ENCODE measurements around the gene AIF1.

AIF1 gene

DNA sequence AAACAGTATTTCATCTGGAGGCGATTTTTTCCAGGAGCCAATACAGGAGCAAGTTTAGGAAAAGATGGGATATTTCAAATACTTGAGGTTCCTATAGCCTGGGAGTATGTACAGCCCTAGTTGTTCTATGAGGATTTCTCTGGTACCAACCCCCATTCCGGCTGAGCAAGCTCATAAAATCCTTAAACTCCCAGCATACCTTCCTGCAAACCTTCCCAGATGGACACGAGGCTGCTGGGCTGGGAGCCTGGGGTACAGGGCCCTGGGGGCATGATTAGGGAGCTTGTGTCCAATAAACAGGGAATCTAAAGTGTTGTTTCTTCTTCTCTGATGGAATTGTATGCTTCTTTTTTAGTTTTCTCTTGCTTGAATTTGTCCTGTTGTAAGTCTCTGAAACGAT lies 7.0 kb downstream of the AIF1 start:
- no peak for DNase-seq

DNA sequence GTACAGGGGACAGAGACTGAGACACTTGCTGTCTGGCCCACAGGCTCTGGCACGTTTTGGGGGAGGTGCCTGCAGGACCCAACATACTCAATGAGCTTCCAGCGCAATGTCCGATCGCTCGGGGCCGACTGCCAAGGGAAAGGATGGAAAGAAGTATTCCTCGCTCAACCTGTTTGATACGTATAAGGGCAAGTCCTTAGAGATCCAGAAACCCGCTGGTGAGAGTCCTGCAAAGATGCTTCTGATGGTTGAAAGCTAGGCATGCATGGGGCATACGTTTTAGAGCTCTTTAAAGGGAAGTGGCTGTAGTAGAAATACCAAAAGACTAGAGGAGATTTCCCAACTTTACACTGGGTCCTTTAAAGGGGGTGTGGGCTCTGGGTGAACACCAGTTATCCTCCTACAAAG lies 7.7 kb downstream of the AIF1 start:
- DNase-seq, result no peak

DNA sequence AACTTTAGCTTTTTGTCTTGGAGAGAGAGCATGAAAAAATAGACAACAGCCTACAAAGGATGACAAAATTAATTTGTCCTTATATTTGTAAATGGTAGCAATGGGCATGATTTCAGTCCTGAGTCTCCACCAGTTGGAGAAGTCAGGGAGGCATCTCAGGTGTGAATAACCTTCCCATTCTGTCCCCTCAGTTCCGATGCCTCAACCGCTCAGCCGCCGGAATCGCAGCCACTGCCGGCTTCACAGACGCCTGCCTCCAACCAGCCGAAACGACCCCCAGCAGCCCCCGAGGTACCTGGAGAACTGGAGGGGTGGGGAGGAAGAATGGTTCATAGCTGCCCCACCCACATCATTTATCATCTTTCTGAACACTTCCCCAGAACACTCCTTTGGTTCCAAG lies 9.0 kb downstream of the AIF1 start:
- DNase-seq, result no peak

DNA sequence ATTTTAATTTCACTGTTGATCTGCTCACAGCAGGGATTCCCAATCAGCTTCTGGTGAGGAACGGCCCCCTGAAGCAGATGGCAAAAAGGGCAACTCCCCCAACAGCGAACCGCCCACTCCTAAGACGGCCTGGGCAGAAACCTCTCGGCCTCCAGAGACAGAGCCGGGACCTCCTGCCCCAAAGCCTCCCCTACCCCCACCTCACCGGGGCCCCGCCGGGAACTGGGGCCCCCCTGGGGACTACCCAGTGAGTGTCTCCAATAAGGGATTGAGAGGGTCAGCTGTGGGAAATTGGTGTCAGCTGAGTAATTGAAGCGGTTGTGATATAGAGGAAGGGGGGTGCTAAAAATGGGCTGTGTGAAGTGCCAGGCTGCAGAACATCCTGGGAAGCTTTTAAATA lies 11.9 kb downstream of the AIF1 start:
- no peak for DNase-seq

DNA sequence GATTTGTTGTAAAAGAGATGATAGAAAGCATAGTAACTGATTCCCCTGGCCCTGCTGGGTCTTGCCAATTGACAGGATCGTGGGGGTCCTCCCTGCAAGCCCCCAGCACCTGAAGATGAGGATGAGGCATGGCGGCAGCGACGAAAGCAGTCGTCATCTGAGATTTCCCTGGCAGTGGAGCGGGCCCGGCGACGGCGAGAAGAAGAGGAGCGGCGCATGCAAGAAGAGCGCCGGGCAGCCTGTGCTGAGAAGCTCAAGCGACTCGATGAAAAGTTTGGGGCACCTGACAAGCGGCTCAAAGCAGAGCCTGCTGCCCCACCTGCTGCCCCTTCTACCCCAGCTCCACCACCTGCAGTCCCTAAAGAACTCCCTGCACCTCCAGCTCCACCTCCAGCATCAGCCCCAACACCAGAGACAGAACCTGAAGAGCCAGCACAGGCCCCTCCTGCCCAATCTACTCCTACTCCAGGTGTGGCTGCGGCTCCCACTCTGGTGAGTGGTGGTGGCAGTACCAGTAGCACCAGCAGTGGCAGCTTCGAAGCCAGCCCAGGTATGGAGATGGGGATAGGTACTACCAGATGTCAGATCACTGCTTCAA lies 12.8 kb downstream of the AIF1 start:
- no peak for DNase-seq

DNA sequence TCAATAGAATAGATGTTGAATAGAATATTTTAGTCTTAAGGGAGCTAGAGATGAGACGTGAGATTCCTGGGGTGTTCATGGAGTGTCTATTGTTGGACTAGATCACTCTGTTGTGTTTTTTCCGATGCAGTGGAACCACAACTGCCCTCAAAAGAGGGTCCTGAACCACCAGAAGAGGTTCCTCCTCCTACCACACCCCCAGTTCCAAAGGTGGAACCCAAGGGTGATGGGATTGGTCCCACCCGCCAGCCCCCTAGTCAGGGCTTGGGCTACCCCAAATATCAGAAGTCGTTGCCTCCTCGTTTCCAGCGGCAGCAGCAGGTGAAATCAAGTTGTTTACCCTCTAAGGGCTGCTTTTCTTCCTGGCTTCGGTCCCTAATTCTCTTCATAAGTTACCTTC lies 14.0 kb downstream of the AIF1 start:
- no peak for DNase-seq

DNA sequence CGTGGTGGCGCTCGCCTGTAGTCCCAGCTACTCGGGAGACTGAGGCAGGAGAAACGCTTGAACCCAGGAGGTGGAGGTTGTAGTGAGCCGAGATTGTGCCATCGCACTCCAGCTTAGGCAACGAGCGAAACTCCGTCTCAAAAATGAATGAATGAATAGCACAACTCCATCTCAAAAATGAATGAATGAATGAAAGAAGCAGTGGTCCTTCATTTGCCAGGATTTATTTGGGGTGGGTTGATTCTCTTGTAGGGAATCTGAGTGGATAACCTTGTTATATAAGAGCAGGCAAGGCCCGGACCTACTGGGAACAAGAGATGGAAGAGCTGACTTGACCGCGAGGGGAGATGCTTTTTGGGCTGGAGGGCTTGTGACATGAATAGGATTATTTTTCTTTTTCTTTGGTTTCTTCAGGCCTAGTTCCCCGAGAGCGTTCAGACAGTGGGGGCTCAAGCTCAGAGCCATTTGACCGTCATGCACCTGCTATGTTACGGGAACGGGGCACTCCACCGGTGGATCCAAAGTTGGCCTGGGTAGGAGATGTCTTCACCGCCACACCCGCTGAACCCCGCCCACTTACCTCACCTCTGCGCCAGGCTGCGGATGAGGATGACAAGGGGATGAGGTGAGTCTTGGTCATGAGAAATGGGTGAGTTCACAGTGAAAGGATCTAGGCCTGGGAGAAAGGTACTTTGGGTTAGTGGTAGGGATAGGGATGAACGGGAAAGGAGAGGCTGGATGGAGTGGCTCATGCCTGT lies 15.3 kb downstream of the AIF1 start:
- DNase-seq, result no peak

DNA sequence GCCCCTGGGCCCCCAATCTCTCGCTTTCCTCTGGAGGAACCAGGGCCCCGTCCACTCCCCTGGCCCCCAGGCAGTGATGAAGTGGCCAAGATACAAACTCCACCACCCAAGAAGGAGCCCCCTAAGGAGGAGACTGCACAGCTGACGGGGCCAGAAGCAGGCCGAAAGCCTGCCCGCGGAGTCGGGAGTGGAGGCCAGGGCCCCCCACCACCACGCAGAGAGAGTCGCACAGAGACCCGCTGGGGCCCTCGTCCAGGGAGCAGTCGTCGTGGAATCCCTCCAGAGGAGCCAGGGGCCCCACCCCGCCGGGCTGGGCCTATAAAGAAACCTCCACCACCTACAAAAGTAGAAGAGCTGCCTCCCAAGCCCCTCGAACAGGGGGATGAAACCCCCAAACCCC lies 16.2 kb downstream of the AIF1 start:
- DNase-seq, result no peak

DNA sequence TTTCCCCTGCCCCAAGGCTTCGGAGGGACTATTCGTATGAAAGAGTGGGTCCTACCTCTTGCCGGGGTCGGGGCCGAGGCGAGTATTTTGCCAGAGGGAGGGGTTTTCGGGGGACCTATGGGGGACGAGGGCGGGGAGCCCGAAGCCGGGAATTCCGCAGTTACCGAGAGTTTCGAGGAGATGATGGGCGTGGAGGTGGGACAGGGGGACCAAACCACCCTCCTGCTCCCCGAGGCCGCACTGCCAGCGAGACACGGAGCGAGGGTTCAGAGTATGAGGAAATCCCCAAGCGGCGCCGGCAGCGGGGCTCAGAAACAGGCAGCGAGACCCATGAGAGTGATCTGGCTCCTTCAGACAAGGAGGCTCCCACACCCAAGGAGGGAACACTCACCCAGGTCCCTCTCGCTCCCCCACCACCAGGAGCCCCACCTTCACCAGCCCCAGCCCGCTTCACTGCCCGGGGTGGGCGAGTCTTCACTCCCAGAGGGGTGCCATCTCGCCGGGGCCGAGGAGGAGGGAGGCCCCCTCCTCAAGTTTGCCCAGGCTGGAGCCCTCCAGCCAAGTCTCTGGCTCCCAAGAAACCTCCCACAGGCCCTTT lies 16.7 kb downstream of the AIF1 start:
- DNase-seq, result no peak

DNA sequence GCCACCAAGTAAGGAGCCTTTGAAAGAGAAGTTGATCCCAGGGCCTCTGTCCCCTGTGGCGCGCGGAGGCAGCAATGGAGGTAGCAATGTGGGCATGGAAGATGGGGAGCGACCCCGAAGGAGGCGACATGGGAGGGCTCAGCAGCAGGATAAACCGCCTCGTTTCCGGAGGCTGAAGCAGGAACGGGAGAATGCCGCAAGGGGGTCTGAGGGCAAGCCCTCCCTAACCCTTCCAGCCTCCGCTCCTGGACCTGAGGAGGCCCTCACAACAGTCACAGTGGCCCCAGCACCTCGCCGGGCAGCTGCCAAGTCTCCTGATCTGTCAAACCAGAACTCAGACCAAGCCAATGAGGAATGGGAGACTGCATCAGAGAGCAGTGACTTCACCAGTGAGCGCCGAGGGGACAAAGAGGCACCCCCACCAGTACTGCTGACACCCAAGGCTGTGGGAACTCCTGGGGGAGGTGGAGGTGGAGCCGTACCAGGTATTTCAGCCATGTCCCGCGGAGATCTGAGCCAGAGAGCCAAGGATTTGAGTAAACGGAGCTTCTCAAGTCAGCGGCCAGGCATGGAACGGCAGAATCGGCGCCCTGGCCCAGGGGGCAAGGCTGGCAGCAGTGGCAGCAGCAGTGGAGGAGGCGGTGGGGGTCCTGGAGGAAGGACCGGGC lies 17.4 kb downstream of the AIF1 start:
- DNase-seq, result no peak

DNA sequence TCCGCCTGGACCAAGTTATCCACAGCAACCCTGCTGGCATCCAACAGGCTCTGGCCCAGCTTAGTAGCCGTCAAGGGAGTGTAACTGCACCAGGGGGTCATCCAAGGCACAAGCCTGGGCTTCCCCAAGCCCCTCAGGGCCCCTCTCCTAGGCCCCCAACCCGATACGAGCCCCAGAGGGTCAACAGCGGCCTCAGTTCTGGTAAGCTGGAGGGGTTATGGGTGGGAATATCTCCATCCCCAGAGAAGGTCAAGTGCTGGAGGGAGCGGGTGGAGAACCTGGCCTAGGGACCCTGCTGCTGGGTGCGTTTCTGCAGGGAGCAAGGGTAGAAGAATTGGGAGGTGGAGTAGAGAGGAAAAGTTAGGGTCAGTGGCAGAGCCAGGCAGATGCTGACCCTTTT lies 18.4 kb downstream of the AIF1 start:
- no peak for DNase-seq

DNA sequence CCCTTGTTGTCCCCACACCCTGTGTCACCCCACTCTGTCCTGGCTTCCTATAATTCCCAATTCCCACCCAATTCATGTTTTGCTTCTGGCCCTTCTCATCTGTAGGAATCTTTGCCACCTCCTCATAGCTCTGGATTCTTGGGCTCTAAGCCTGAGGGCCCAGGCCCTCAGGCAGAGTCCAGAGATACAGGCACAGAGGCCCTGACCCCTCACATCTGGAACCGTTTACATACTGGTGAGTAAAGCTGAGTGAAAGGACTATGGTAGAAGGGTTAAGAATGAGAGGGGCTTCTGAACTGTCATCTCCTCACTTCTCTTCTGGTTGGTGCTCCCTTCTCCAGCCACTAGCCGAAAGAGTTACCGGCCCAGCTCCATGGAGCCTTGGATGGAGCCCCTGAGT lies 19.1 kb downstream of the AIF1 start:
- no peak for DNase-seq

DNA sequence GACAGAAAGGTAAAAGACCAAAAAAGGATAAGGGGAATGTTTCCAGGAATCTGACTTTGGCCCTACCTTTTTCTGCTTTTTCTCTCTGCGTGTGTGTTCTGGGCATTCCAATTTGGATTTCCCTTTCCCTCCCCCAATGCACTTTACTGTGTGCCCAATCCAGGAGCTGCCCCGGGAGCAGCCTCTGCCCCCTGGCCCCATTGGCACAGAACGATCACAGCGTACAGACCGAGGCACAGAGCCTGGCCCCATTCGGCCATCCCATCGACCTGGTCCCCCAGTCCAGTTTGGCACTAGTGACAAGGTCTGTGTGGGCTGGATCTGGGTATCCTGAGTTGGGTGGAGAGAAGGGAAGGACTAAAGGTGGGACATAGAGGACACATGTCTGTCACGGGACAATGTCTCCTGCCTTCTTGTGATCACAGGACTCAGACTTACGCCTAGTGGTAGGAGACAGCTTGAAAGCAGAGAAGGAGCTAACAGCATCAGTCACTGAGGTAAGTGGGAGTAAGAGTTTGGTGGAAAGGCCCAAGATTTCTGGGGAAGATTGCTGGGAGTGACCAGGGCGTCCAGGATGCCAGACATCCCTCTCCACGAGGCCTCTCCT lies 20.0 kb downstream of the AIF1 start:
- no peak for DNase-seq

DNA sequence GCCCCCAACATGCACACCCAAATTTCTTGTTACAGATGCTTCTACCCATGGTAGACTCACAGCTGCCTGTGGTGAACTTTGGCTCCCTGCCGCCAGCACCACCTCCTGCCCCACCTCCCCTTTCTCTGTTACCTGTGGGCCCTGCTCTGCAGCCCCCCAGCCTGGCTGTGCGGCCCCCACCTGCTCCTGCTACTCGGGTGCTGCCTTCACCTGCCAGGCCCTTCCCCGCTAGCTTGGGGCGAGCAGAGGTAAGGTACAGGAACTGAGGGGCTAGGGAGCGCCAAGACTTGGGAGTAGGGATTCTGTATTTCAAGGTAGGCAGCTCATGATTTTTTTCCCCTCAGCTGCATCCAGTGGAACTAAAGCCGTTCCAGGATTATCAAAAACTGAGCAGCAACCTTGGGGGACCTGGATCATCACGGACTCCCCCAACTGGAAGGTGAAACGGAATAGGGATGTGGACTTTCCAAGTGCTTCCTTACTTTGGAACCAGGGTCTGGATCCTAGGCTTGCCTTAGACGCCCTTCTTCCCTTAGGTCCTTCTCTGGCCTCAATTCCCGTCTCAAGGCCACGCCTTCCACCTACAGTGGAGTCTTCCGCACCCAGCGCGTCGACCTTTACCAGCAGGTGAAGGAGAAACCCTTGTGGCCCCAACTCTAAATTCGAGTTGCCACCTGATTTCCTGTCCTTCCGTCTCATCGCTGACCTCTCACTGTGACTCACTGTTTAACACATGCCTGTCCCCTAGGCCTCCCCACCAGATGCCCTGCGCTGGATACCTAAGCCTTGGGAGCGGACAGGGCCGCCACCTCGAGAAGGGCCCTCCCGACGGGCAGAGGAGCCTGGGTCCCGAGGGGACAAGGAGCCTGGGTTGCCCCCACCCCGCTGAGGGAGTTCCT lies 21.9 kb downstream of the AIF1 start:
- no peak for DNase-seq

DNA sequence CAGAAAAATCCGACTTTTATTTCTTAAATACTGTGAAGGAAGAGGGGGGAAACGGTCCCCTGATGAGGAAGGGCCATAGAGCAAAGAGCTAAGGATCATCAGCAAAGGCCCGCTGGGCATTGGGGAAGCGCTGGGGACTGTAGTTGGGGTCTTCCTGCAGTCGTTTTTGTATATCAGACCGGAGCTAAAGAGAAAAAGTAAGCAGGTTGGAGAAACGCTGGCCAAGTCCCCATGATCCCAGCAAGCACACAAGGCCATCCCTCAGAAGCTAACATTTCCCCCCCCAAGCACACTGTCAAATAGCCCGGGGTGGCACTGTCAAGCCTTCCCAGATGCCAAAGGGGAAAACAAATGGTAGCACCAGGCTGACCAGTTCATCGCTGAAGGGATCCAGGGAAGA lies 24.0 kb downstream of the AIF1 start:
- no peak for DNase-seq

DNA sequence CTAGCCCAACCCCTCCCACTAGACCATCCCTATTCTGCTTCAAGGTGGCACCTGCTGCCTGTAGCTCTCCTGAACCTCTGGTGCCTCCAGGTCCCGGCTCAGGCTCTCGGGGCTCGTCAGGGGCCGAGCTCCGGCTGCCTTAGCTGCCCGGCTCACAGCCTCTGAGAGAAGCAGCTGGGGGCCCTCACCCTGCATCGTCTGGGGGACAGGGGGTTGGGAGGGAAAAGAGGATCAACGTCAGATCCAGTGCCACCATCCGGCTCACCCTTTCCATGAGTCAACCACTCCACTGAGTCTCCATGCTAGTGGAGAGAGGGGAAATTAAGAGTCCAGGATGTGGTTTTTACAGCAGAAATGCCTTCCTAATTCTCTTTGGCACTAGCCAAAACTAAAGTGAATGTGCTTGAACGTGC lies 24.4 kb downstream of the AIF1 start:
- no peak for DNase-seq

DNA sequence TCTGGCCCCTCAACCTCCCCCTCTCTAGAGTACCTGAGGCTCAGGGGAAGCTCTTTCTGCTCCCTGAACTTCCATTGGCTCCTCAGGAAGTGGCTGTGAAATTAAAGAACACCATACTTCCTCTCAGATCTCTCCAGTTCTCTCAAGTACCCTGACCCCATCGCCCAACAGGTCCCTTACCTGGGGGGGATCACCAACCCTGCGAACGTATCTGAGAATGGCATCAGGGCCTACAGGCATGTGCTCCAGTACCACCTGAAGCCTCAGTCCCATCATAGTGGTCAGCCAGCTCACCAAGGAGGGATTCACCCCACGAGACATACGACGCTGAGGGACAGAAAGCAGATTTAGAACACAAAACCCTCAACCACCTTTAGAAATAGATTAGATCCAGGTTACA lies 25.6 kb downstream of the AIF1 start:
- DNase-seq, result no peak

DNA sequence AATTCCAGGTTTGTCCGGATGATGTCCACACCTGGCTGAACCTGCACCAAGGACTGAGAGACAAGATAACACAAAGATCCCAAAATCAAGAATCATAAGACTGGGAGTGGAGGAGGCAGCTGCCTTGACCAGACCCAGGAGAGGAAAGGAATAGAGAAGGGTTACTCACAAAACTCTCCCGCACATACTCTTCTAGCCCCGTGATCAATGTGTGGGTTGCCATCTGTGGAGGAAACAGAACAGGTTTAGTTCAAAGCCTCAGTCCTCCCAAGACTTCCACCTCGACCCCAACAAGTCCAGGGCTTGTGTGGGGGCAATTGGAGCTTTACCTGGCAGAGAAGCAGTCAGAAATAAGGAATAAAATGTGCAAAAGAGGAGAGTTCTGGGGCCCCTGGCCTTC lies 26.3 kb downstream of the AIF1 start:
- DNase-seq, result no peak

DNA sequence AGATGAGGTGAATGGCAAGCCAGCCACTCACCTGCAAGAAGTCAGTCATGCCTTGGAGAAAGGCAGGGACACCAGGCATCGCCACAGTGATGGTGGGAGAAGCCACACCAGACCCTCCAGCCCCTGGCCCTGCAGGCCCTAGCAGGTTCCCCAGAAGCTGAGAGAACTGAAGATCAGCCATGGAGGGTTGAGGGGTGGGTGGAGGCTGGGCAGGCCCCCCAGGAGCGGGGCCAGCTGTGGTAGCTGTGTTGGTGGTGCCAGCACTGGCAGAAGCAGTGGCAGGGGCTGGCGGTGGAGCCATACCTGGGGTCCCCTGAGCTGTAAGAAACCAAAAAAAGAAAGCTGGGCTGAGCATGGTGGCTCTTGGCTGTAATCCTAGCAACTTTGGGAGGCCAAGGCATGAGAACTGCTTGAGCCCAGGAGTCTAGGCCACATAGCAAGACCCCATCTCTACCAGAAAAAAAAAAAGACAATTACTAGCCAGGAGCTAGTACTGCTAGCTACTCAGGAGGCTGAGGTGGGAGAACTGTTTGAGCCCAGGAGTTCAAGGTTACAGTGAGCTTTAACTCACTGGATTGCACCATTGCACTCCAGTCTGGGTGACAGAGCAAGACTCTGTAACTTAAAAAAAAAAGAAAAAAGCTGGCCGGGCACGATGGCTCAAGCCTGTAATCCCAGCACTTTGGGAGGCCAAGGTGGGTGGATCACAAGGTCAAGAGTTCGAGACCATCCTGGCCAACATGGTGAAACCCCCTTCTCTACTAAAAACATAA lies 27.9 kb downstream of the AIF1 start:
- DNase-seq, result no peak

DNA sequence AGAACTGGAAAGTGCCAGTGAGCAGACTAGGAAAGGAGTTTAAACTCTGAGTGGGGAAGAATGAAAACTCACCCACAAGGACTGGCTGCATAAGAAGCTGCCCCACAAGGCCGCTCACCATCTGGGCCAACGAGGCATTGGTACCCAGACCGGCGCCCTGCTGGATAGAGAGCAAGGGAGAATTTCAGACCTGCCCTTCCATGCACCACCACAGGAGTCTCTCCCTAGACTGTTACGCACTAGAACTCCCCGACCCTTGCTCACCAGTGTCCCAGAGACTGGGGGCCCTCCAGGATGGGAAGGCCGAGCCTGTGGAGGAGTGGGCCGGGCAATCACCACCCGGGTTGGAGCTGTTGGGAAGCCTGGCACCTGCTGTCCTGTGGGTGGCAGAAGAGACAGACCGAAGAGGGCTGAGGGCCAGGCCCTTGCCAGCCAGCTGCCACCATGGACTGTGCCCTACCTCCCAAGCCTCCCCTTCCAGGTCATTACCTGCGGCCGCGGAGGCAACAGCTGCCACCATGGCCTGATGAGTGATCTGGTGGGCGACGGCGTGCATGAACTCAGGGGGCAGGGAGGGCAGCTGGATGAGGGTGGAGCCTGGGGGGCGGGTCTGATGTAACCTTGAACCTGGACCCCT lies 28.9 kb downstream of the AIF1 start:
- DNase-seq, result no peak

DNA sequence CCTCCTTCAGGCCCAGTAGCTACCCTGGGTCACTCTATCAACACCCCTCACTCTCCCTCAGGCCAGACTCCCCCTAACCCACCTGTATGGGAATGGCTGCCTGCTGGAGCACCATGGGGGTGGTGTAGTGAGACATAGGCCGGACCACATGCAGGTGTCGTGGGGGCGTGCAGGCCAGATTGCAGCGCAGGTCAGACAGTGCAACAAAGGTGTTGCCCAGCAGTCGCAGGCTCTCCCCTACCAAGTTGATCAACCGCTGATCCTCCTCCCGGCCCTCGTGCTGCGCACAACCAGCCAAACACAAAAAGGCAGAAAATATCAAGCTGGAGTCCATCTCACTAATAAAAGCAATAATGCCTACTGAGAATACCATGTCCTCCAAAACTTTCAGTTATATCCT lies 30.3 kb downstream of the AIF1 start:
- no peak for DNase-seq
